Fibroblast of skin of back (primary cell): ENCODE measurements around the gene POU2AF3.
A peak's percentile ranks its signal among the peaks of the same experiment; 100 is the strongest.

Experiments
- DNase-seq: peaks from one replicate; pipeline ENCODE4 v3.0.0-alpha.2; 2013

POU2AF3 gene

GRCh38 chr11:111329306-111330204 lies 31.2 kb downstream of the POU2AF3 start:
- DNase-seq = no peak

GRCh38 chr11:111330234-111330893 lies 32.0 kb downstream of the POU2AF3 start:
- no peak for DNase-seq

GRCh38 chr11:111331711-111332479 lies 33.5 kb downstream of the POU2AF3 start:
- DNase-seq = no peak

GRCh38 chr11:111334532-111335502 lies 36.5 kb downstream of the POU2AF3 start:
- no peak for DNase-seq

GRCh38 chr11:111335549-111335948 lies 37.2 kb downstream of the POU2AF3 start:
- DNase-seq = no peak

- no peak for DNase-seq
Measured at GRCh38 chr11:111336062-111336461, 37.7 kb downstream of the POU2AF3 start.

- peak; percentile 9 for DNase-seq
Measured at GRCh38 chr11:111336582-111337256, 38.4 kb downstream of the POU2AF3 start.

- DNase-seq = no peak
Measured at GRCh38 chr11:111339758-111340388, 41.5 kb downstream of the POU2AF3 start.

GRCh38 chr11:111342329-111342728 lies 44.0 kb downstream of the POU2AF3 start:
- no peak for DNase-seq

- peak; percentile 43 for DNase-seq
Measured at GRCh38 chr11:111344032-111344431, 45.7 kb downstream of the POU2AF3 start.

- no peak for DNase-seq
Measured at GRCh38 chr11:111347002-111347722, 48.8 kb downstream of the POU2AF3 start.

GRCh38 chr11:111347723-111348115 lies 49.4 kb downstream of the POU2AF3 start:
- DNase-seq = peak; percentile 56

GRCh38 chr11:111348147-111348546 lies 49.8 kb downstream of the POU2AF3 start:
- no peak for DNase-seq

GRCh38 chr11:111349191-111349695 lies 50.9 kb downstream of the POU2AF3 start:
- DNase-seq = no peak

- no peak for DNase-seq
Measured at GRCh38 chr11:111350811-111351210, 52.5 kb downstream of the POU2AF3 start.

GRCh38 chr11:111351374-111352055 lies 53.2 kb downstream of the POU2AF3 start:
- no peak for DNase-seq

- DNase-seq = no peak
Measured at GRCh38 chr11:111352231-111352746, 53.9 kb downstream of the POU2AF3 start.

GRCh38 chr11:111352935-111353710 lies 54.8 kb downstream of the POU2AF3 start:
- no peak for DNase-seq
